Measurements from ENCODE around the gene G6PC3. TPM values are rescaled to one million over a fixed set of nuclear protein-coding genes. Genes with fewer than 3 reads are reported as not detected.
"Not testable (repeated sequence)": the region's sequence is repeated elsewhere in the genome, so short reads cannot be mapped to it uniquely, and the experiment has no call there.

The G6PC3 gene, protein sequence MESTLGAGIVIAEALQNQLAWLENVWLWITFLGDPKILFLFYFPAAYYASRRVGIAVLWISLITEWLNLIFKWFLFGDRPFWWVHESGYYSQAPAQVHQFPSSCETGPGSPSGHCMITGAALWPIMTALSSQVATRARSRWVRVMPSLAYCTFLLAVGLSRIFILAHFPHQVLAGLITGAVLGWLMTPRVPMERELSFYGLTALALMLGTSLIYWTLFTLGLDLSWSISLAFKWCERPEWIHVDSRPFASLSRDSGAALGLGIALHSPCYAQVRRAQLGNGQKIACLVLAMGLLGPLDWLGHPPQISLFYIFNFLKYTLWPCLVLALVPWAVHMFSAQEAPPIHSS
- total RNA-seq (10 to 100 TPM; 47.4 to 62.6 TPM), polyA plus RNA-seq (ENCODE audit: insufficient read length in 6 of 6) (10 to 100 TPM; 47.3 to 64.9 (median 51.6) TPM)
- long read RNA-seq, donor 1, transcript G6PC3-203 (1 exons, 3,027 nt), result minor isoform, 9 of 38 reads
- long read RNA-seq, donor 1, transcript G6PC3-201 (6 exons, 1,533 nt), result major isoform, 25 of 38 reads
- long read RNA-seq, donor 1, partial matches to known transcripts, result 0 of 38 reads
- long read RNA-seq, donor 1, other reads (novel, unspliced or antisense), result 0 of 38 reads
- long read RNA-seq, donor 2, transcript G6PC3-203 (1 exons, 3,027 nt), result minor isoform, 5 of 87 reads
- long read RNA-seq, donor 2, transcript G6PC3-201 (6 exons, 1,533 nt), result major isoform, 19 of 87 reads
- long read RNA-seq, donor 2, partial matches to known transcripts, result 60 of 87 reads
- long read RNA-seq, donor 2, other reads (novel, unspliced or antisense), result 0 of 87 reads
- long read RNA-seq, donor 3, transcript G6PC3-201 (6 exons, 1,533 nt), result major isoform, 11 of 14 reads
- long read RNA-seq, donor 3, partial matches to known transcripts, result 0 of 14 reads
- long read RNA-seq, donor 3, other reads (novel, unspliced or antisense), result 0 of 14 reads
- long read RNA-seq, donor 4, transcript G6PC3-201 (6 exons, 1,533 nt), result major isoform, 7 of 12 reads
- long read RNA-seq, donor 4, partial matches to known transcripts, result 0 of 12 reads
- long read RNA-seq, donor 4, other reads (novel, unspliced or antisense), result 5 of 12 reads
- long read RNA-seq, donor 5, transcript G6PC3-201 (6 exons, 1,533 nt), result major isoform, 25 of 38 reads
- long read RNA-seq, donor 5, partial matches to known transcripts, result 0 of 38 reads
- long read RNA-seq, donor 5, other reads (novel, unspliced or antisense), result 6 of 38 reads
- long read RNA-seq, donor 6, transcript G6PC3-201 (6 exons, 1,533 nt), result major isoform, 15 of 16 reads
- long read RNA-seq, donor 6, partial matches to known transcripts, result 0 of 16 reads
- long read RNA-seq, donor 6, other reads (novel, unspliced or antisense), result 0 of 16 reads
- long read RNA-seq, donor 7, transcript G6PC3-201 (6 exons, 1,533 nt), result major isoform, 10 of 14 reads
- long read RNA-seq, donor 7, partial matches to known transcripts, result 0 of 14 reads
- long read RNA-seq, donor 7, other reads (novel, unspliced or antisense), result 0 of 14 reads
- long read RNA-seq, donor 8, transcript G6PC3-201 (6 exons, 1,533 nt), result major isoform, 12 of 15 reads
- long read RNA-seq, donor 8, partial matches to known transcripts, result 0 of 15 reads
- long read RNA-seq, donor 8, other reads (novel, unspliced or antisense), result 0 of 15 reads
- long read RNA-seq, donor 9, result 0 reads
- long read RNA-seq, donor 10, transcript G6PC3-201 (6 exons, 1,533 nt), result major isoform, 20 of 25 reads
- long read RNA-seq, donor 10, partial matches to known transcripts, result 0 of 25 reads
- long read RNA-seq, donor 10, other reads (novel, unspliced or antisense), result 5 of 25 reads
- long read RNA-seq, donor 11, result 0 reads
- long read RNA-seq, donor 12, transcript G6PC3-201 (6 exons, 1,533 nt), result major isoform, 15 of 22 reads
- long read RNA-seq, donor 12, partial matches to known transcripts, result 5 of 22 reads
- long read RNA-seq, donor 12, other reads (novel, unspliced or antisense), result 0 of 22 reads

DNA sequence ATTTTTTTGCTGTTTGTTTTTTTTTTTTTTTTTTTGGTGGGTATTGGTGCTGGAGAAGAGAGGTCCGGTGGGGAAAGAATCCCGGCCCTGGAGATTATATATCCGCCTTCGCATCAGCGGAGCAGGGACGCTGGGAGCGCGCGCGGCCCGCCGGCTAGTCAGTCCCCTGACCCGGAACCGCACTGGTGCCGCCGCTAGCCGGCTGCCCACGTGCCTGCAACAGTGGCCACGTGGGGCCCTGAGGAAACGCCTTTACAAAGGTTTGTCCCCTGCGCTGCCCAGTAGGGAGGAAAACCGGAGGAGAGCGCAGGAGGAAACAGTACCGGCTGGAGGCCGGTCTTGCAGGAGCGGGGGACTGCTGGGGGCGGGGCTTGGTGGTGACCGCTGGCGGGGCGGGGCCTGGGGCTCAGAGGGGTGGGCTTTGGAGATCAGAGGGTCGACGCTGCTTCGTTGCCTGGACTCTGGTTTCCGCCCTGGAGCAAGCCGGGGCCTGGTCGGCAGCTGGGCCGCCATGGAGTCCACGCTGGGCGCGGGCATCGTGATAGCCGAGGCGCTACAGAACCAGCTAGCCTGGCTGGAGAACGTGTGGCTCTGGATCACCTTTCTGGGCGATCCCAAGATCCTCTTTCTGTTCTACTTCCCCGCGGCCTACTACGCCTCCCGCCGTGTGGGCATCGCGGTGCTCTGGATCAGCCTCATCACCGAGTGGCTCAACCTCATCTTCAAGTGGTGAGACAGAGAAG lies at the start of gene G6PC3:
Gene G6PC3 (plus strand): TSS at position 281 of the 743 bp plus-strand sequence. CDS start 231 bp downstream, at position 512.
- H3K4me3 ChIP-seq, result peak within 1 kb of the TSS; percentile 57 to 75
- H3K27ac ChIP-seq, result peak within 1 kb of the TSS; percentile 87 to 91
- intact Hi-C loops (cut with DNase I), result no loop called here
- no peaks in the 10 kb centered on the region for H3K9me3 ChIP-seq
- peak; percentile 91 for ATAC-seq
- peaks cover 20 to 47% of the 10 kb centered on the region in 2 donors for H3K4me1 ChIP-seq
- DNase-seq, result peak; percentile 92 to 98 (median 97)
- TF ChIP-seq, protein P1, sequence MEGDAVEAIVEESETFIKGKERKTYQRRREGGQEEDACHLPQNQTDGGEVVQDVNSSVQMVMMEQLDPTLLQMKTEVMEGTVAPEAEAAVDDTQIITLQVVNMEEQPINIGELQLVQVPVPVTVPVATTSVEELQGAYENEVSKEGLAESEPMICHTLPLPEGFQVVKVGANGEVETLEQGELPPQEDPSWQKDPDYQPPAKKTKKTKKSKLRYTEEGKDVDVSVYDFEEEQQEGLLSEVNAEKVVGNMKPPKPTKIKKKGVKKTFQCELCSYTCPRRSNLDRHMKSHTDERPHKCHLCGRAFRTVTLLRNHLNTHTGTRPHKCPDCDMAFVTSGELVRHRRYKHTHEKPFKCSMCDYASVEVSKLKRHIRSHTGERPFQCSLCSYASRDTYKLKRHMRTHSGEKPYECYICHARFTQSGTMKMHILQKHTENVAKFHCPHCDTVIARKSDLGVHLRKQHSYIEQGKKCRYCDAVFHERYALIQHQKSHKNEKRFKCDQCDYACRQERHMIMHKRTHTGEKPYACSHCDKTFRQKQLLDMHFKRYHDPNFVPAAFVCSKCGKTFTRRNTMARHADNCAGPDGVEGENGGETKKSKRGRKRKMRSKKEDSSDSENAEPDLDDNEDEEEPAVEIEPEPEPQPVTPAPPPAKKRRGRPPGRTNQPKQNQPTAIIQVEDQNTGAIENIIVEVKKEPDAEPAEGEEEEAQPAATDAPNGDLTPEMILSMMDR (IDR thresholded peaks at IDR 0.05), result no peak
- H3K27me3 ChIP-seq, result no peaks in the 10 kb centered on the region
- peaks cover 0 to 18% of the 10 kb centered on the region in 2 donors for H3K36me3 ChIP-seq

DNA sequence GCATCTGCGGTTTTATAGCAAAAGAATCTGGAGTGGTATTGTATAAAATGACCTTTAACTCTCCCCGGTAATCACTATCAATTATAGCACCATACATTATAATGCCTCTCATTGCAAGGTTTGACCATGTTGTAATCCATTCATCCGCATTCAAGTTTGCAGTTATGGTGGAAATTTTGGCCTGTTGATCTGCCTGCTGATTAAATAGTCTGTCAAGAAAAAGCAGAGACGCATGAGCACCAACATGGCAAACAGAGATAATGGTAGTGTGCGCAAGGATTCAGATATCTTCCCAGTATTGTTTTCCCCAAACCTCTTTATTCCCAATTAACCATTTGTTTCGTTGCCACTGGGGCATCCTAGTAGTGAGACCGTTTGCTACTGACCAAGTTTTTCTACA lies 49.3 kb upstream of the G6PC3 start:
- ATAC-seq, result not testable (repeated sequence)

DNA sequence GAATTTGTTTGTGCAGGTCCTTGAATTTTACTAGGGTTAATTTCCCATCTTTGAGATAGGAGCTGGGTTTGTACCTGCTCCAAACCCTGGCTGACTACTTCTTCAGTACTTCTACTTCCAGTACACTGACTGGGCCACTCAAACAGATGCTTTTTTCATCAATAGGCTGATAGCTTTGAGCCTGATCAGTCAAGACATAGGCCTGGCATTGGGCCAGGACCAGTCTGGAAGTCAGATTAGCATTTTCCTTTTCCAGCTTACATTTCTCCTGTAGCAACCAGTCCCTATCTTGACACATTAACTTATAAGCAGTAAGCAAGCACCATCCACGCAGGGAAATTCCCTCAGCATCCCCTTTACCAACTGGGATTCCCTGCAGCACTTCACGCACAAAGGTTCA lies 48.3 kb upstream of the G6PC3 start:
- ATAC-seq, result no peak
- H3K36me3 ChIP-seq, result peaks cover 0 to 33% of the 10 kb centered on the region in 2 donors
- H3K4me1 ChIP-seq, result no peaks in the 10 kb centered on the region
- no peak for DNase-seq
- no peak overlapping the region for H3K4me3 ChIP-seq
- no peaks in the 10 kb centered on the region for H3K9me3 ChIP-seq
- TF ChIP-seq, protein P1 (IDR thresholded peaks at IDR 0.05), result no peak
- H3K27me3 ChIP-seq, result no peaks in the 10 kb centered on the region
- intact Hi-C loops (cut with DNase I), result no loop called here
- no peak overlapping the region for H3K27ac ChIP-seq

More for the DNA sequence above, 49.3 kb upstream of the G6PC3 start:
- H3K4me1 ChIP-seq; intact Hi-C loops (cut with DNase I); H3K27me3 ChIP-seq; H3K4me3 ChIP-seq; DNase-seq; H3K27ac ChIP-seq; H3K9me3 ChIP-seq: not testable (repeated sequence)
- H3K36me3 ChIP-seq, result peaks cover 0 to 33% of the 10 kb centered on the region in 2 donors

DNA sequence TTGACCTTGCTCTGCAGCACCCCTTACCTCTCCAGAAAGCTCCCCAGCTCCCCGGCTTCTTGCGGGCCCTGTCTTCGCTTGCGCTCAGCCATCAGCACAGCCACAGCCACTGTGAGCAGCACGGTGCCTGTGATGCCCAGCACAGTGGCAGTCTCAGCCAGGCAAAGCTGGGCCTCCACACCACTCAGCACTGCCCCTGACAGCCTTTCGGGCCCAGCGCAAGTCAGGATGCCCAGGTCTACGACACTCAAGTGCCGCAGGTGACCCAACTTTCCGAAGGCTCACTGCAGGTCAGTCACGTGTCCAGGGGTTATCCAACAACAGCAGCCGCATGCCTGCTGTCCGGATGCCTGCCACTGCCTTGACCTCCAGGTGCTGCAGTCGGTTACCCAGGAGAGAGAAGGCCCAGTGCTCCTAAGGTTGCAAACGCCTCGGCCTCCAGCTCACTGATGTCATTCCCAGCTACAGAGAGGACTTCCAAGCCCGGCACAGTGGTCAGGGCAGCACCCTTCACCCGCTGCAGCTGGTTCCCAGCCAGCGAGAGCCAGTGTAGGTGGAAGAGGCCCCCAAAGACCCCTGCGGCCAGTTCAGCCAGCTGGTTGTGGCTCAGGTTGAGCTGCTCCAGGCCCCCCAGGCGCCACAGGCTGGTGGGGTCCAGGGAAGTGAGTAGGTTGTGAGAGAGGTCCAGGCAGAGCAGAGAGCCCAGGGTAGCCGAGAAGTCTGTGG lies 46.8 kb upstream of the G6PC3 start:
- TF ChIP-seq, protein P1 (IDR thresholded peaks at IDR 0.05), result no peak
- intact Hi-C loops (cut with DNase I), result no loop called here
- ATAC-seq, result no peak

More for the DNA sequence above, 46.8 kb upstream of the G6PC3 start:
- Histone ChIP-seq H3K36me3 (peaks cover 0 to 38% of the 10 kb centered on the region in 2 donors), H3K27me3 (no peaks in the 10 kb centered on the region), H3K4me1 (no peaks in the 10 kb centered on the region), H3K9me3 (no peaks in the 10 kb centered on the region), H3K4me3 (no peak overlapping the region), H3K27ac (no peak overlapping the region)
- DNase-seq, result no peak
